HG02943 (cell line): ENCODE measurements around the gene POLR1A.
"Not testable (repeated sequence)": the region's sequence is repeated elsewhere in the genome, so short reads cannot be mapped to it uniquely, and the experiment has no call there.

ENCODE experiments used
- ATAC-seq: cut with Tn5 transposase; IDR thresholded peaks from one replicate; pipeline ENCODE4 v1.9.1; 2021; ENCODE audit warnings: mild to moderate bottlenecking, low read depth, moderate library complexity; ENCODE audit not compliant: unreplicated experiment

The POLR1A gene

DNA sequence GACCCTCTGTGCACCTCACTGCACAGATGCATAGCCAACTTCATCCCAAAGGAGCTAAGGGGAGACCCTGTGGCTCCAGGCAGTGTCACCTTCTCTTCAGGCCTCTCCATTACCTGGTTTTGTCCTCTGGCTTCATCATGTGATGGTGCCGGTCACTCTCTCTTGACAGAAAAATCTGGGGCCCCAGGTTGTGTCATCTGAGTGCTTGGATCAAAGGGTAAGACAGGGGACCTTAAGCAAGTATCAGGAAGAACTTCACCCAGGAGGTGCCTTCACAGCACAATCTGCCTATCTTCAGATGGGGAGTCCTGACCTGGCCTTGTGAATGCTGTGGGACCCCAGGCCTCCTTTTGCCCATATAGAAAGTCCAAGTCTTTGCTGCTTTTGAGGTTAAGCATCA lies 104.4 kb downstream of the POLR1A start:
- ATAC-seq: no peak

DNA sequence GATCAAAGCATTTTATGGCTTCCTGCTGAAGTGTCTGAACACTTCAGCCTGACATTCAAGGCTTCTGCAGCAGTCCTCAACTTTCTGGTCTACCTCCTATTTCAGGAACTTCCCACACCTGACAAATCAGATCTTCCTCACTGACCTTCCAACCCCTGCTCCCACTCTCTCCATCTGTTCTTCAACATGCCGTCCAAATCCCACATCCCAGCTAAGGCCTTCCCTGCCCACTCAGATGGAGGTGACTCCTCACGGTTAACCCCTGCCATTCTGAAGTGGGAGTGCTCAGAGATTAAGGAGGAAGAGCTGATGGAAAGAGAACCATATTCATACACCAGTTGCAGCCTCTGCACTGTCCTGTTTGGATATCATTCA lies 104.8 kb downstream of the POLR1A start:
- no peak for ATAC-seq

DNA sequence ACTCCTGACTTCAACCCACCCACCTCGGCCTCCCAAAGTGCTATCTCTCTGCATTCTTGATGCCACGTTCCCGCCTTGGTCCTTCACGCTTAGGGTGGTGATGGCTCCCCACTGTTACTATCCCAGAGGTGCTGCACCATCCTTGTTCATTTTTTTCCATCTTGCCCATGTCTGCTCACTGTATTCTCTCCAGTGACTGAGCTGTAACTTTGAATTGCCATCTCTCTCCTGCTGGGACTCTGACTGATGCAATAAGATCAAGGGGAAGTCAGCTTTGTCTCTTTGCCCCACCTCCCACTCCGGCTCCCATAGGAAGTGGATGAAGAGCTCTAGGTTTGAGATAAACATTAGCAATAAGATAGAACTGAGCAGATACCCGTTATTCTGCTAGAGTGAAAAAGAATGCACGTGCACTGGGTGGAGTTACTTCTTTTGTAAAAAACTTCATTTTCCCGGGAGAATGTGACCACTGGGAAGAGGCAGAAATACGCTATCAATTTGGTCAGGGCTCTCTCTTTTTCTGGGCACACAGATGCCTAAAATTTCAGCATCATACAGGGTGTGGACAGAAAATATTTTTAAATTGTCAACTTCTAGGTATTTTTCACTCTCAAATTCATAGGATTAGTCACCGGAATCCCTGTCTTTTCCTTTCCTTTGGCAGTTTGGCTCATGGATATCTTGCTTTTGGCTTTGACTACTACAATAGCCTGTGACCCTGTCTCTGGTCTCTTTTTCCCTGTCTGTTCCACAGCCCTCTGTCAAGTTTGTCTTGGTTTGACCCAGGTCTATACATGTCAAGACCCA lies 105.4 kb downstream of the POLR1A start:
- no peak for ATAC-seq

DNA sequence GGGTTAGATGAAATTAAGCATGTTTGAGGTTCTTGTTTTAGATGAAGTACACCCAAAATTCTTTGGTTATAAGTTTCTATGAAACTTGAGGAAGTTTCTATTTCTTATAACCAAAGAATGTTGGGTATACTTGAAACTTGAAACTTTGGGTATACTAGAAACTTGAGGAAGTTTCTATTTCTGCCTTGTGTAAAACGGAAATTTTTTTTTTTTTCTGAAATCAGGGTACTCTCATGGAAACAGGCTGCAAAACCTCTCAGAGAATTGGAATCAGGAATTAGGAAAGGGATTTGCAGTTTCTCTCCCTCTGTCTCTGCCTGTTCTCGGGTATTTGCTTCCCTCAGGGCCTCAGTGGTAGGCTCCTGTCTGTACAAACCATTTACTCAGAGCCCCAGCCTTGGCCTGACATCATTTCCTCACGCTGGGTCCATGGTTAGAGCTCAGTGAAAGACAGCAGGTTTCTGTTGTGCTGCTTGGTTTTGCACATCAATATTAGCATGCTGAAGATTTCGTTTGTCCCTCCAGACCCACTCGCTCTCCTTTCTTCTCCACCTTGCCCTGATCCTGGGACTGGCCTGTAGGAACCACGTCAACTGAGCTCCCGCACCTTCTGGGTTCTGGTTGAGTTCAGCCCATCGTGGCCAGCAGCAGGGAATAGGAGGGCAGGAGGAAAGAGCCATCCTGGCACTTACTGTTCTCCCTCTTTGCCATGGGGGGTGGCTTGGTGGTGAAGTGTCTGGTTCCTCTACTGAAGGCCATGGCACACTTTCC lies 106.4 kb downstream of the POLR1A start:
- peak; percentile 70 for ATAC-seq

DNA sequence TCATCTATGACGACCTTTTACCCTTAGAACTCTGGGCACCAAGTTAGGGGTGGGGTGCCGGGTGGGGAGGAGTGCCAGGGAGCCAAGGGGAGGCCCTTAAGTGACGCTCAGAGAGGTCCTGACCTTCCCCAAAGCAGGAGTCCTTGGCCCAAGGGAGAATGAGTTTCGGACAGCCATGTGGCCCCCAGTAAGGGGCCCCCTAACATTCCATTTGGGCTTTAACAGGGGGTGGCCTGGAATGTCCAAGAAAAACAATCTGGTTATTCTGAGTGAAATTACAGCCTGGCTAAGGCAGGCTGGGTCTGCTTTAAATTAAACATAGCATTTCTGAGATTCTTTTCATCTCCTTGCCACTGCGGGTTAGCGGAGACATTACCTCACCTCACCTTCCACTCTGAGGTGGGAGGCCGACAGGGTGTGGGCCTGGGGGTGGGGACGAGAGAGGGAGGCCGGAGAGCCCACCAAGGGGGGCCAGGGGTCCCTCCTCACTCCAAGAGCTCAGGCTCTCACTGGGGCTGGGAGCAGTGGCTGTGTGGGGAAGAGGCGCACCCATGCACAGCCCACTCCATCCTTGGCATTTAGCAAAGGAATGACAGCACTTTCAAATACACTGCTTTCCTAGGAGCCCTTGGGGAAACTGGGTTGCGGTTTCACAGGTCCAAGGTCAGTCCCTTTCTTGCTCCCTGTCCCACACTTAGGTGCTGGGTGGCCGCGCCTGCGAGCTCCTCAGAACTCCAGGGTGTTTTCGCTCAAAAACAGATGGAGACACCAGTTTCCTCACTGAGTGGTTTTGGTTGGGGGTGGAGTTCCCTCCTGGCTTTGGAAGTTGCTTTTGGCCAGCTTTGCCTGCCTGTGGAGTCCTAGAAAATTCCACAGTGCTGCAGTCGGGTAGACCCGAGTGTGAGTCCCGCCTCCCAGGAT lies 107.4 kb downstream of the POLR1A start:
- no peak for ATAC-seq

DNA sequence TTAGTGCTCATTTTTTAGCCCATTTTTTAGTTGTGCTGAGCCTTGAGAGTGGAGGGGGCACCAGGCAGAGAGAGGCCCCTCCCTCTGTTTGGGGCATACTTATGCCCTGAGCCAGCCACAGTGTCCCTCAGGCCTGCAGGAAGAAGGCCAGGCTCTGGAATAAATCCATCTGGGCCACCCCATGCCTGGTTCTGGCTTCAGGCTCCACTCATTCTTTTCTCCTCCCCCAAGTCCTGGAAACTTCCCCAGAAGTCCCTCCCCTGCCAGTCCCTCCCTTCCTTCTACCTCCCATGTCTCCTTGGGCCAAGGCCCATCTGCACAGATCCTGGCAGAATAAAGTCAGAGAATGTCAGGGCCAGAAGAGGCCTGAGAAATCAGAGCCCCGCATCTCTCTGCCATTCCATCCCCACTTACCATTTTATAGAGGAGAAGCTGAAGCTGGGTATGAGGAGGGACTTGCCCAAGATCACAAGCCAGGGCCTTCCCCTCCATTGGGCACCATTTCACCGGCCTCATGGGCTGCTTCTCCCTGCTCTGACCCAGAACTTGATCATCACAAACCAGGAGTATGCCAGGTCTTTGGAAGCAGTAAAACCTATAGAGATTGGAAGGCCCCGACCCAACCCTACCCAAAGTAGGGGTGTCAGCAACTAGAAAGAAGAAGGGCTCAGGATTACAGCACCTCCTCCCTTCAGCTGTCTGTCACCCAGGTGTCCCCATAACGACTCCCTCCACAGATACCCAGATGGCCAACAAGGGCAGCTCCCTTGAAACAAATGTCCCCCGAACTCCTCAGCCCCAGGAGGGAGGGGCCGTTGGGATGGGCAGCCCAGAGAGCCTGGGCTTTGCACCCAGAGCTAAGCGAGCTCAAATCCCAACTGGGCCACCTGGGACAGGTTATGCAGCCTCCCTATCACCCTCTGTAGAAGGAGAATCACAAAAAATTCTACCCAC lies 108.4 kb downstream of the POLR1A start:
- ATAC-seq: no peak

DNA sequence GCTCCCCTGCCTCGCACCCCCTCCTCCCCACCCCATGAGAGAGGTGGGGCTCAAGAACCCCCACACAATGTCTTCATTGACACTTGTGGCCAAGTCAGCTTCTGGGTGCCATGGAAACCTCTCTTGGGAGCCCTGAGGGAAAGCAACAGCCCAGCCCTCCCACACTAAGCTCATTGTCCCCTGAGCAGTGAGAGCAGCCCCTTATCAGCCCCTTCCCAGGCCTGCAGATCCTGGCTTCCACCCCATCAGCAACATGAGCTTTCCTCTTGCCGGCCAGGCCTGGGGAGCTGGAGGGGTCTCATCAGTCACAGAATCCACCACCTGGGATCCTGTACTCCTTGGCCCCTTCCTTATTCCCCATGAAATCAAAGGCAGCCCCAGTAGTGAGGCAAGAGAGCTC lies 109.1 kb downstream of the POLR1A start:
- ATAC-seq: no peak

DNA sequence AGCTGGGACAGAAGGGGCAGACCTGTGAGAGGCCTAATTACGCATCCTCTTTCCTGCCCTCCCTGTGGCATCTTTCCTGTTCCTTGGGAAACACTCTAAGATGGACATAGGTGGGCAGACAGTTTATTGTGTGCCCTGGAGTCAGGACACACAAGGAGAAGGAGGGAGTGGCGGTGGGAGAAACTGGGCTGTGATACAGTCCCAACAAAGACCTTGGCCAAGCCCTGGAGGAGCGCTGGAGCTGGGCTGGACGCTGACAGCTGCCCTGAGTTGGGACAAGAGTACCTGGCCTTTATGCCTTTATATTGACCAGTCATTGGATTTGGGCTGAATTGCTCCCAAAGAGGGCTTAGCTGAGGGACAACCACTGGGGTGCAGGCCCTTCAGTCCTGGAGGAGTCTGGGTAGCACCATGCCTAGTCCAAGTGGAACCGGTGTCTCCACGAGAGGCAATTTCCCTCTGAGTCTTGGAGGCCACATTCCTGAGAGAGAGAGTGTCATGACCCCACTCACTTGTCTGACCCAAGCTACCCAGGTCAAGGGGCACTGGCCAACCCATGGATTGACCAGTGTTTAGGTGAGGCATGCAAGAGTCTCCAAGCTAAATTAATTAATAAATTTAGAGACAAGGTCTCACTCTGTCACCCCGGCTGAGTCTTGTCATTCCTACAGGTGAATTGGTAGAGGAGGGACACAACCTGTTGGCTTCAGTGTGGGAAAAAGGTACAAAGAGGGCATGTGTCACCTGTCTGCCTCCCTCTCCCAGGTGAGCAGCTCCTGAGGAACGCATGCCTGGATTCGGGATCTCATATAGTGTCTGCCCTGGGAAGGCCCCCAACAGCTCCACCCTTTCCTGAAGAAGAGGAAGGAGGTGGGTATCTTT lies 109.8 kb downstream of the POLR1A start:
- ATAC-seq: no peak

DNA sequence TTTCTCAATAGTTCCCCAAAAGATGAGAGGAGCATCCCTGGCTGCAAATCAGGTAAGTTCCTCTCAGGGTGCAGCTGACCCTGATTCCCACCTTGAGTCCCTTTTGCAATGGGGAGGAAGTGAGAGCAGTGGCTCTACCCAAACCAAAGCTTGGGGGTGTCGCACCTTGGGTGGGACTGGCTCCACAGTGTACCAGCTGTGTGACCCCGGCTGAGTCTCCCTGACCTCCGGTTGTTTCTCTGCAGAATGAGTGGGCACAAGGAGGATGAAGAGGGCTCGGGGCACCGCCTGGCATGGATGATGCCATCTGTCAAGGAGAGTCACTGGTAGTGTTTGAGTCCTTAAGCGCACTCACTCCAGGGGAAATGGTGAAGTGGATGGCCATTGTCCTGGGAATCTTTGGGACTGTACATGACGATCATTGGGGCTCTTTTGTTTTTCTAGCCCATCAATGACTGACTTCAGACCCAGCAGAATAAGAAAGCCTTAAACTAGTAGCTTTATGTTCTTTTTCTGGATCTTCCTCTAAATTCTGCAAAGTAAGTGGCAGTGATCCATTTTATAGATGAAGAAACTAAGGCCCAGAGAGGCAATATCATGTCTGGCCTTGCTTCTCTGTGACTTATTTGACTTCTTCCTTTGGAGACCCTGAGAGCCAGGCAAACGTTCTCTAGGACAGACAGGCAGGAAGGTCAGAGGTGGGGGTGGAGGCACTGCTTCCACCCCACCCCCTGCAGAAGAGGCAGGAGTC lies 110.6 kb downstream of the POLR1A start:
- no peak for ATAC-seq

DNA sequence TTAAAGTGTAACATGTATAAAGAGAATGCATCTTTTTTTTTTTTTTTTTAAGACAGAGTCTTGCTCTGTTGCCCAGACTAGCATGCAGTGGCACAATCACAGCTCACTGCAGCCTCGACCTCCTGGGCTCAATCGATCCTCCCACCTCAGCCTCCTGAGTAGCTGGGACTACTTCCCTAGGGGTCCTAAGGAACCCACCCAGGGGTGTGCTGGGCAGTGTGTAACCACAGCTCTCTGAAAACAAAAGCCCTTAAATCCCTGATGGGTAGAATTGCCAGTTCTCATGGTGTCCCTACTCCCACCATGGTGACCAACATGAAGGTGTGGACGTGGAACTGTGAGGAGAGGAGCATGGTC lies 111.3 kb downstream of the POLR1A start:
- ATAC-seq: peak; percentile 5

DNA sequence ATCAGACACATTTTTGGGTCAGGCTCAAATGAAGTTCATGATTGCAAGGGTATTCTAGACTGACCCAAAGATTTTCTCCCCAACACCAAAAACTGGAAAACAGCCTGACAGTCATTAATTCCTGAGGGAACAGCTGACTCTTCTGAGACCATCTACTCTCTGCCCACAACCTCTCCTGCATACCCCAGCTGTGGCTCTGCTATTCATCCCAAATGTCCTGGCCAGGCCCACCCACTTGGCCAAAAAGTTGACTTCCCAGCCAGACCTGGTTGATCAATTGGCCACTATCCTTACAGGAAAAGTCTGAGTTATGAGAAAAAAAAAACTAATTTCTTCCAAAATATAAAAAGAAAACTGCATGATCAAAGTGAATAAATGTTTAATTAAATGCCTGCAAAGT lies 113.1 kb downstream of the POLR1A start:
- ATAC-seq: no peak

DNA sequence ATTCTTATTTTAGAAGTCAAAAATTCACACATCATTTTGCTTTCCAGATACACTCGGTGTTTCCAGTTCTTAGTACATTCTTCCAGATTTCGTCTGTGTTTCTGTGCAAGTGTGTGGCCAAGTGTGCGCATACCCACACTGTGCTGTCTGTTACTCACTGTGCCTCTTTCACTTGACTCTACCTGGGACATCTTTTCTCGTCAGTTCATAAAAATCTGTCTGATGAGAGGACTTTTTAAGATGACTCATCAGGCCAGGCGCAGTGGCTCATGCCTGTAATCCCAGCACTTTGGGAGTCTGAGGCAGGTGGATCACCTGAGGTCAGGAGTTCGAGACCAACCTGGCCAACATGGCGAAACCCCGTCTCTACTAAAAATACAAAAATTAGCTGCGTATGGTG lies 113.6 kb downstream of the POLR1A start:
- ATAC-seq: not testable (repeated sequence)

DNA sequence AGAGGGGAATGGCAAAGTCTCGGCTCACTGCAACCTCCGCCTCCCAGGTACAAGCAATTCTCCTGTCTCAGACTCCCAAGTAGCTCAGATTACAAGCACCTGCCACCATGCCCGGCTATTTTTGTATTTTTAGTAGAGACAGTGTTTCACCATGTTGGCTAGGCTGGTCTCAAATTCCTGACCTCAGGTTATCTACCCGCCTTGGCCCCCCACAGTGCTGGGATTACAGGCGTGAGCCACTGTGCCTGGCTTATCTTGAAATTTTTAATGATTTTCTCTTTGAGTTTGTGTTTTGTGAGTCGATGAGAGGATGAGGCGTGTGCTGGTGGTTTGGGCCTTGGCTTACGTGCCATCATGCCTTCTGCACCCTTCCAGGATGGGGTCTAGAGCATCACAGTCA lies 115.6 kb downstream of the POLR1A start:
- no peak for ATAC-seq

DNA sequence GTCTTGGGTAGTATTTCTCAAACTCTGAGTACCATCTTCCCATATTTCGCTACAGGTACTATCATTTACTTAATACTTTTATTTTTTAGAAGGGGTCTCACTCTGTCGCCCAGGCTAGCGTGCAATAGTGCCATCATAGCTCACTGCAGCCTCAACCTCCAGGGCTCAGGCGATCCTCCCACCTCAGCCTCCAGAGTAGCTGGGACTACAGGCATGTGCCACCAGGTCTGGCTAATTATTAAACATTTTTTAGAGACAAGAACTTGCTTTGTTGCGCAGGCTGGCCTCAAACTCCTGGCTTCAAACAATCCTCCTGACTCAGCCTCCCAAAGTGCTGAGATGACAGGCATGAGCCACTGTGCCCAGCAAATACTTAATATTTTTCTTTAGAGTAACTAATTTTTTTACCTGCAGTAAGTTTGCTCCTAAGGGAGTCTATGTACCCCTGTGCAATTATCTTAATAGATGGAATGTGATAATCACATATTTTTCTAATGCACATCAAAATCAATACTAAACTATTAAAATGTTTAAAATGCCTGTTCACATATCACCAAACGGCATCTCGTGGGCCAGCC lies 116.3 kb downstream of the POLR1A start:
- ATAC-seq: no peak

DNA sequence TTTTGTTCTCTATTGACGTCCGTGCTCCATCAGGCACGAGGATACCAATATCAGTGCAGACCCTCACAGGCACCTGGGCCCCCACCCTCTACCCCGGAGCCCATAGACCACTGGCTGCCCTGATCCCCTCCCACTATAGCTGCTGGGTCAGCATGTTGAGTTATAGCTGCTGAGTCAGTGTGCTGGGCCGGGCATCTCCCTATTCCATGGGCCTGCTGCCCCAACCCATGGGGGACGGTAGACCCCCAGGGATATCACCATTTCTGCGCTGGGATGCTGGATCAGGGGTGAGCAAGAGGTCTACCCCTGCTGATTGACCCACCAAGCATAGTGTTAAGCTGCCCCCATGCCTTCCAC lies 116.8 kb downstream of the POLR1A start:
- no peak for ATAC-seq

DNA sequence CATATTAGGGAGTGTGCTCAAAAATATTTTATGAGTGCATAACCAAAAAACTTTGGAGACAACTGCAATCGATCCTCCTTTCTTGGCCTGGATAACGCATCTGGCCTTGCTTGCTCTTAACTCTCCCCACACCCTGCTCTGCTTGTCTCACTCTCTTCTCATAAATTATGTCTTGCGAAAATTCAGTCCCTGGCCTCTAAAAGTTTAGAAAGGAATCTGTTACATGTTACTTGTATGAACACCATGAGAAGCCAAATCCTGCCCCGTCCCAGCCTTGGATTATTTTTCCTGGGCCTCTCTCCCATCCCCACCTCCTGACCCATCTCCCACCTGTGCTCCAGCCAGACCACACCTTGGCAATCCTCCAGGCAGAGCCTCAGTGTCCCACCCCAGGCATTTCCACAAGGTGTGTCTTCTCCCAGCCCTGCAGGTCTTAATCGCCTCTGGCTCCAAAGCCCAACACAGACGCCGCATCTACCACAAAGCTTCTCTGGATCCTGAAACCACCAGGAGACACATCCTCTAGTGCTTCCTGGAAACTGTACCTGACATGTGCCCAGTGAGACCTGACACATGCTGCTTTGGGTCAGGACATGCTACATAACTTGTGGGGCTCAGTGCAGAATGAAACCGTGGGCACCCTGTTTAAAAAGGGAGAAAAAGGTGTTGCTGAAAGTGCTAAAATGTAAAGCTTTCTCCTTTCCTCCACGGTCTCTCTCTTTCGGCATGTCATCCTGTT lies 117.3 kb downstream of the POLR1A start:
- no peak for ATAC-seq
